Endothelial cell of umbilical vein (primary cell): ENCODE results near the gene KIN. TPM values are rescaled to one million over a fixed set of nuclear protein-coding genes. Genes with fewer than 3 reads are reported as not detected.

Experiments
- BruUV-seq: library from RNA; stranded (reverse); fragments of 400-500 nt; replicated peaks from 2 replicates; lab custom pipeline; 2021; lab: Mats Ljungman, UMichigan
- CTCF ChIA-PET: fragments of 300-600, 350-600 bp; sonication (Branson Sonifier 250); formaldehyde crosslinking; loops from one replicate; lab custom pipeline; 2021; ENCODE audit warnings: antibody characterized with exemption, inconsistent platforms; lab: Charles Lee
- POLR2A ChIA-PET: fragments of 300-600, 350-600 bp; sonication (Branson Sonifier 250); formaldehyde crosslinking; loops from one replicate; lab custom pipeline; 2021; ENCODE audit warnings: antibody characterized with exemption, inconsistent platforms; lab: Charles Lee
- DNase-seq: peaks from one replicate; pipeline ENCODE4 v3.0.0-alpha.2; 2011; ENCODE audit warnings: low read depth, low spot score
- FAIRE-seq: peaks from 2 replicates; lab custom pipeline; 2011; peaks lifted over from hg19 to GRCh38; lab: Jason Lieb, UNC
- H2AFZ ChIP-seq: 2 replicates; pipeline ENCODE4 v1.6.0; 2012; ENCODE audit warnings: low read depth, low read length, control low read depth, inconsistent platforms
- H3K27ac ChIP-seq: 2 replicates; pipeline ENCODE4 v1.5.1; 2011; ENCODE audit warnings: low read depth, mild to moderate bottlenecking, control low read depth, low read length, moderate library complexity; ENCODE audit not compliant: insufficient read depth
- H3K27me3 ChIP-seq, 2 experiments: 2 replicates each; pipeline versions ENCODE4 v1.6.0 to v1.6.1; 2011; ENCODE audit warnings: low read length in 2 of 2, mixed read lengths in 1 of 2; ENCODE audit not compliant: control insufficient read depth in 2 of 2, insufficient read depth in 2 of 2
- H3K36me3 ChIP-seq, 2 experiments: 2 replicates in 1 of 2; 3 replicates in 1 of 2; pipeline ENCODE4 v1.5.1; 2011; ENCODE audit warnings: low read length in 2 of 2, mild to moderate bottlenecking in 1 of 2, moderate library complexity in 1 of 2; ENCODE audit not compliant: control insufficient read depth in 2 of 2, insufficient read depth in 2 of 2; ENCODE audit errors: extremely low read depth in 1 of 2
- H3K4me1 ChIP-seq: 3 replicates; pipeline ENCODE4 v1.5.1; 2011; ENCODE audit warnings: mild to moderate bottlenecking, low read length; ENCODE audit not compliant: control insufficient read depth, insufficient read depth; ENCODE audit errors: extremely low read depth
- H3K4me2 ChIP-seq: 2 replicates; pipeline ENCODE4 v1.6.1; 2011; ENCODE audit warnings: low read length, control low read depth, mixed read lengths; ENCODE audit not compliant: insufficient read depth
- H3K4me3 ChIP-seq, 3 experiments: fragments of 200-600 bp in 1 of 3; sonication (generic), shearing (Covaris generic) in 1 of 3; replicated peaks in 1 of 3; 2 replicates each; pipeline ENCODE4 v1.5.1; 2011 to 2016; ENCODE audit warnings: control low read depth in 3 of 3, low read length in 3 of 3, mild to moderate bottlenecking in 2 of 3, inconsistent platforms in 1 of 3, low read depth in 1 of 3, moderate library complexity in 1 of 3; ENCODE audit not compliant: insufficient read depth in 1 of 3
- H3K79me2 ChIP-seq: 2 replicates; pipeline ENCODE4 v1.6.0; 2012; ENCODE audit warnings: low read length, inconsistent platforms; ENCODE audit not compliant: control insufficient read depth, insufficient read depth
- H3K9ac ChIP-seq: replicated peaks from 2 replicates; pipeline ENCODE3; 2011; ENCODE audit warnings: low read length, control low read depth; ENCODE audit not compliant: insufficient read depth; ENCODE audit errors: extremely low read depth
- H3K9me1 ChIP-seq: replicated peaks from 3 replicates; pipeline ENCODE4 v1.6.0; 2011; ENCODE audit warnings: mild to moderate bottlenecking, low read length; ENCODE audit not compliant: control insufficient read depth, insufficient read depth; ENCODE audit errors: extremely low read depth
- H3K9me3 ChIP-seq: replicated peaks from 2 replicates; pipeline ENCODE4 v1.5.1; 2012; ENCODE audit warnings: low read length, inconsistent platforms; ENCODE audit not compliant: control insufficient read depth, insufficient read depth
- H4K20me1 ChIP-seq: replicated peaks from 2 replicates; pipeline ENCODE3; 2011; ENCODE audit warnings: mild to moderate bottlenecking, low read length; ENCODE audit not compliant: control insufficient read depth, insufficient read depth; ENCODE audit errors: extremely low read depth
- CTCF ChIP-seq, 2 donors: IDR thresholded peaks; 1 replicate in 1 of 2; 2 replicates in 1 of 2; pipeline ENCODE4 v1.5.1; 2011; ENCODE audit warnings: low read length in 2 of 2, mild to moderate bottlenecking in 2 of 2, moderate library complexity in 2 of 2, control low read depth in 1 of 2, inconsistent platforms in 1 of 2, low read depth in 1 of 2; ENCODE audit not compliant: insufficient read depth in 1 of 2; ENCODE audit errors: extremely low read depth in 1 of 2
- EZH2 ChIP-seq: IDR thresholded peaks from 2 replicates; pipeline ENCODE4 v1.6.1; 2012; ENCODE audit warnings: borderline replicate concordance, low read depth, mild to moderate bottlenecking, moderate library complexity, low read length, inconsistent platforms; ENCODE audit not compliant: severe bottlenecking
- FOS ChIP-seq: IDR thresholded peaks from 2 replicates; pipeline ENCODE4 v1.6.1; 2011; ENCODE audit warnings: mild to moderate bottlenecking, low read length, moderate library complexity, borderline replicate concordance; ENCODE audit not compliant: insufficient read depth
- GATA2 ChIP-seq: IDR thresholded peaks from 2 replicates; pipeline ENCODE4 v1.7.0; 2011; ENCODE audit warnings: low read depth, mild to moderate bottlenecking, moderate library complexity, mixed read lengths, low read length; ENCODE audit not compliant: insufficient read length, insufficient read depth
- JUN ChIP-seq: IDR thresholded peaks from 2 replicates; pipeline ENCODE4 v1.6.1; 2011; ENCODE audit warnings: borderline replicate concordance, low read depth; ENCODE audit not compliant: insufficient read length, insufficient read depth
- MAX ChIP-seq: IDR thresholded peaks from 2 replicates; pipeline ENCODE4 v1.6.1; 2011; ENCODE audit not compliant: insufficient read depth, insufficient read length
- MYC ChIP-seq: IDR thresholded peaks from one replicate; pipeline ENCODE4 v1.6.1; 2011; ENCODE audit warnings: mild to moderate bottlenecking, low read depth, low read length
- POLR2A ChIP-seq: IDR thresholded peaks from 2 replicates; pipeline ENCODE4 v1.6.1; 2012; ENCODE audit warnings: low read depth, mild to moderate bottlenecking, control low read depth, low read length
- POLR2AphosphoS5 ChIP-seq: IDR thresholded peaks from 2 replicates; pipeline ENCODE4 v1.6.1; 2012; ENCODE audit warnings: low read depth, mild to moderate bottlenecking, control low read depth, low read length, moderate library complexity; ENCODE audit not compliant: insufficient read depth
- dilution Hi-C: fragments of 300-500 bp; cut with MboI; formaldehyde crosslinking; loops from one replicate; pipeline ENCODE4 v1.15.0; 2019; ENCODE audit warnings: low sequenced_read_pairs; ENCODE audit not compliant: extremely low pct_ligation_motif_present
- intact Hi-C: fragments of 100-400 bp; cut with micrococcal nuclease; formaldehyde crosslinking; loops from one replicate; pipeline ENCODE4 v1.10.0; 2022
- polyA plus RNA-seq, 4 experiments: library from polyadenylated mRNA; depleted of rRNA in 3 of 4; stranded (reverse) in 3 of 4; unstranded in 1 of 4; fragments of >200 nt; gene quantifications; 2 replicates each; pipeline versions ENCODE4 v1.2.1 to v1.2.3, GENCODE V29; 2011 to 2012; ENCODE audit warnings: missing spikeins in 1 of 4
- total RNA-seq: library from RNA; stranded (reverse); gene quantifications from 2 replicates; pipeline ENCODE4 v1.2.3, GENCODE V29; 2021

The KIN gene
- total and polyA plus RNA-seq, 2 donors (not counting 3 experiments of a cell fraction or from before 2014, with no cell fraction given): 2.6 to 14.4 TPM

- ChIA-PET CTCF (interaction anchor here (0.6 kb wide), 1 partner anchor 1302 kb away, joined by 3 read pairs; no protein-coding TSS in a partner anchor), POLR2A (no interaction called here)
- Histone ChIP-seq H4K20me1 (no peaks in the 10 kb centered on the region), H3K4me1 (peaks cover 17% of the 10 kb centered on the region), H3K27ac (no peak overlapping the region), H3K4me3 (no peak overlapping the region), H3K27me3 (no peaks in the 10 kb centered on the region), H2AFZ (no peak overlapping the region), H3K9ac (no peak overlapping the region), H3K9me3 (no peaks in the 10 kb centered on the region), H3K9me1 (no peaks in the 10 kb centered on the region), H3K4me2 (no peak overlapping the region), H3K79me2 (peaks cover 59% of the 10 kb centered on the region), H3K36me3 (peaks cover 2 to 10% of the 10 kb centered on the region in 2 experiments)
- intact Hi-C loops: no loop called here
- DNase-seq (peak; percentile 55), FAIRE-seq (no peak)
- no TSS peak for BruUV-seq
- TF ChIP-seq MYC: no peak
- TF ChIP-seq POLR2A: no peak
- TF ChIP-seq FOS: no peak
- no peak for TF ChIP-seq POLR2AphosphoS5
- TF ChIP-seq JUN: no peak
- no peak for TF ChIP-seq MAX
- TF ChIP-seq GATA2: no peak
- TF ChIP-seq EZH2: no peak
- no peak for TF ChIP-seq CTCF (IDR thresholded peaks at IDR 0.05; ENCODE audit: extremely low read depth in 1 of 2, insufficient read depth in 1 of 2, low read depth in 1 of 2, low read length in 2 of 2)
- dilution Hi-C loops: no loop called here
These were observed 7.8 kb upstream of the KIN start for GRCh38 chr10:7795605-7796004.
